Measurements from ENCODE around the gene NR5A1.

The NR5A1 gene

GRCh38 chr9:124506931-124507879, at the start of gene NR5A1:
Gene NR5A1, minus strand, starts transcription at chr9:124507399. Its CDS starts 4,004 bp downstream, at chr9:124503395.
- no peak for TF ChIP-seq FOXP2 (optimal IDR thresholded peaks at IDR 0.05; ENCODE audit: control extremely low read depth, extremely low read length, insufficient read depth)
- TF ChIP-seq EZH2 (IDR thresholded peaks at IDR 0.05): no peak
- no peak for TF ChIP-seq POLR2AphosphoS5 (IDR thresholded peaks at IDR 0.05; ENCODE audit: borderline replicate concordance, low read depth, low read length)
- H3K27ac ChIP-seq: no peak within 1 kb of the TSS

GRCh38 chr9:124555043-124555442, 47.8 kb upstream of the NR5A1 start:
- Histone ChIP-seq H3K9ac (ENCODE audit: insufficient read length) (no peak overlapping the region), H3K9me3 (ENCODE audit: low read depth, low read length) (no peaks in the 10 kb centered on the region), H3K4me3 (no peak overlapping the region), H3K27ac (no peak overlapping the region), H3K36me3 (ENCODE audit: insufficient read depth, low read length) (no peaks in the 10 kb centered on the region)
- TF ChIP-seq POLR2AphosphoS5 (IDR thresholded peaks at IDR 0.05; ENCODE audit: borderline replicate concordance, low read depth, low read length) (no peak), EZH2 (IDR thresholded peaks at IDR 0.05) (no peak), FOXP2 (optimal IDR thresholded peaks at IDR 0.05; ENCODE audit: control extremely low read depth, extremely low read length, insufficient read depth) (no peak)
- no peak for DNase-seq (ENCODE audit: low read depth, low spot score)

More at GRCh38 chr9:124506931-124507879, at the start of gene NR5A1:
- Histone ChIP-seq H3K9me3 (ENCODE audit: low read depth, low read length) (no peaks in the 10 kb centered on the region), H3K9ac (ENCODE audit: insufficient read length) (no peak within 1 kb of the TSS), H3K36me3 (ENCODE audit: insufficient read depth, low read length) (no peaks in the 10 kb centered on the region), H3K4me3 (no peak within 1 kb of the TSS)
- no peak for DNase-seq (ENCODE audit: low read depth, low spot score)

GRCh38 chr9:124553738-124554137, 46.5 kb upstream of the NR5A1 start:
- H3K27ac ChIP-seq: no peak overlapping the region
- H3K9ac ChIP-seq (ENCODE audit: insufficient read length): no peak overlapping the region
- no peak overlapping the region for H3K4me3 ChIP-seq
- H3K9me3 ChIP-seq (ENCODE audit: low read depth, low read length): no peaks in the 10 kb centered on the region
- no peak for DNase-seq (ENCODE audit: low read depth, low spot score)
- no peak for TF ChIP-seq EZH2 (IDR thresholded peaks at IDR 0.05)
- no peak for TF ChIP-seq POLR2AphosphoS5 (IDR thresholded peaks at IDR 0.05; ENCODE audit: borderline replicate concordance, low read depth, low read length)
- TF ChIP-seq FOXP2 (optimal IDR thresholded peaks at IDR 0.05; ENCODE audit: control extremely low read depth, extremely low read length, insufficient read depth): no peak
- H3K36me3 ChIP-seq (ENCODE audit: insufficient read depth, low read length): no peaks in the 10 kb centered on the region

GRCh38 chr9:124552273-124552605, 45.0 kb upstream of the NR5A1 start:
- no peak for DNase-seq (ENCODE audit: low read depth, low spot score)
- H3K9me3 ChIP-seq (ENCODE audit: low read depth, low read length): no peaks in the 10 kb centered on the region
- H3K36me3 ChIP-seq (ENCODE audit: insufficient read depth, low read length): no peaks in the 10 kb centered on the region
- H3K4me3 ChIP-seq: no peak overlapping the region
- H3K27ac ChIP-seq: no peak overlapping the region
- no peak for TF ChIP-seq POLR2AphosphoS5 (IDR thresholded peaks at IDR 0.05; ENCODE audit: borderline replicate concordance, low read depth, low read length)
- TF ChIP-seq EZH2 (IDR thresholded peaks at IDR 0.05): no peak
- TF ChIP-seq FOXP2 (optimal IDR thresholded peaks at IDR 0.05; ENCODE audit: control extremely low read depth, extremely low read length, insufficient read depth): no peak
- H3K9ac ChIP-seq (ENCODE audit: insufficient read length): no peak overlapping the region

- Histone ChIP-seq H3K27ac (no peak overlapping the region), H3K4me3 (no peak overlapping the region), H3K9ac (ENCODE audit: insufficient read length) (no peak overlapping the region), H3K9me3 (ENCODE audit: low read depth, low read length) (no peaks in the 10 kb centered on the region), H3K36me3 (ENCODE audit: insufficient read depth, low read length) (no peaks in the 10 kb centered on the region)
- TF ChIP-seq POLR2AphosphoS5 (IDR thresholded peaks at IDR 0.05; ENCODE audit: borderline replicate concordance, low read depth, low read length): no peak
- TF ChIP-seq EZH2 (IDR thresholded peaks at IDR 0.05): no peak
- TF ChIP-seq FOXP2 (optimal IDR thresholded peaks at IDR 0.05; ENCODE audit: control extremely low read depth, extremely low read length, insufficient read depth): no peak
- no peak for DNase-seq (ENCODE audit: low read depth, low spot score)
These were observed 44.5 kb upstream of the NR5A1 start for GRCh38 chr9:124551472-124552272.

GRCh38 chr9:124550072-124550471, 42.9 kb upstream of the NR5A1 start:
- DNase-seq (ENCODE audit: low read depth, low spot score): no peak
- no peaks in the 10 kb centered on the region for H3K9me3 ChIP-seq (ENCODE audit: low read depth, low read length)
- H3K36me3 ChIP-seq (ENCODE audit: insufficient read depth, low read length): no peaks in the 10 kb centered on the region
- no peak for TF ChIP-seq FOXP2 (optimal IDR thresholded peaks at IDR 0.05; ENCODE audit: control extremely low read depth, extremely low read length, insufficient read depth)
- no peak for TF ChIP-seq EZH2 (IDR thresholded peaks at IDR 0.05)
- no peak for TF ChIP-seq POLR2AphosphoS5 (IDR thresholded peaks at IDR 0.05; ENCODE audit: borderline replicate concordance, low read depth, low read length)
- H3K9ac ChIP-seq (ENCODE audit: insufficient read length): no peak overlapping the region
- no peak overlapping the region for H3K4me3 ChIP-seq
- no peak overlapping the region for H3K27ac ChIP-seq

GRCh38 chr9:124549016-124549415, 41.8 kb upstream of the NR5A1 start:
- Histone ChIP-seq H3K27ac (no peak overlapping the region), H3K9ac (ENCODE audit: insufficient read length) (no peak overlapping the region), H3K36me3 (ENCODE audit: insufficient read depth, low read length) (no peaks in the 10 kb centered on the region), H3K9me3 (ENCODE audit: low read depth, low read length) (no peaks in the 10 kb centered on the region), H3K4me3 (no peak overlapping the region)
- no peak for DNase-seq (ENCODE audit: low read depth, low spot score)
- TF ChIP-seq POLR2AphosphoS5 (IDR thresholded peaks at IDR 0.05; ENCODE audit: borderline replicate concordance, low read depth, low read length) (no peak), FOXP2 (optimal IDR thresholded peaks at IDR 0.05; ENCODE audit: control extremely low read depth, extremely low read length, insufficient read depth) (no peak), EZH2 (IDR thresholded peaks at IDR 0.05) (no peak)

GRCh38 chr9:124544535-124544934, 37.3 kb upstream of the NR5A1 start:
- no peak overlapping the region for H3K27ac ChIP-seq
- H3K36me3 ChIP-seq (ENCODE audit: insufficient read depth, low read length): no peaks in the 10 kb centered on the region
- TF ChIP-seq EZH2 (IDR thresholded peaks at IDR 0.05) (no peak), POLR2AphosphoS5 (IDR thresholded peaks at IDR 0.05; ENCODE audit: borderline replicate concordance, low read depth, low read length) (no peak), FOXP2 (optimal IDR thresholded peaks at IDR 0.05; ENCODE audit: control extremely low read depth, extremely low read length, insufficient read depth) (no peak)
- no peak overlapping the region for H3K4me3 ChIP-seq
- no peak for DNase-seq (ENCODE audit: low read depth, low spot score)
- H3K9ac ChIP-seq (ENCODE audit: insufficient read length): no peak overlapping the region
- H3K9me3 ChIP-seq (ENCODE audit: low read depth, low read length): no peaks in the 10 kb centered on the region

Data from SK-N-MC (cell line).